ENCODE measurements around the gene EWSR1.

Gene EWSR1

DNA sequence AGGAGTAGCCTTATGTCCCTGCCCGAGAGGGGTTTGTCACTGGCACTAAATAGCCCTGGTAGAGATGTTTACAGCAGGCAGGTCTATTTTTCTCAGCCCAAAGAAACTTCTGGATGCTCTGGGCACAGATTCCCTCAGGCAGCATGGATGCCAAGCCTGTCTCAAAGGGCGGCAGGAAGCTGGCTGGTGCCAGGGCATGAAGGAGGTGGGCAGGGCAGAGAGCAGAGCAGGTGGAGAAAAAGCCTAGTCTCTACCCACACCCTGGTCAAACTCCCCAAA is 34.3 kb downstream of the EWSR1 start:
- Histone ChIP-seq H3K36me3 (peaks cover 50% of the 10 kb centered on the region), H3K27me3 (peaks cover 35% of the 10 kb centered on the region), H3K4me3 (ENCODE audit: low read depth in 1 of 2, low read length in 1 of 2) (no peak overlapping the region), H3K27ac (no peak overlapping the region), H3K9me3 (no peaks in the 10 kb centered on the region), H3K4me1 (ENCODE audit: control insufficient read depth in 1 of 2, insufficient read depth in 1 of 2, low read depth in 1 of 2, low read length in 1 of 2) (peaks cover 4 to 13% of the 10 kb centered on the region in 2 experiments)
- TF ChIP-seq, protein P1, sequence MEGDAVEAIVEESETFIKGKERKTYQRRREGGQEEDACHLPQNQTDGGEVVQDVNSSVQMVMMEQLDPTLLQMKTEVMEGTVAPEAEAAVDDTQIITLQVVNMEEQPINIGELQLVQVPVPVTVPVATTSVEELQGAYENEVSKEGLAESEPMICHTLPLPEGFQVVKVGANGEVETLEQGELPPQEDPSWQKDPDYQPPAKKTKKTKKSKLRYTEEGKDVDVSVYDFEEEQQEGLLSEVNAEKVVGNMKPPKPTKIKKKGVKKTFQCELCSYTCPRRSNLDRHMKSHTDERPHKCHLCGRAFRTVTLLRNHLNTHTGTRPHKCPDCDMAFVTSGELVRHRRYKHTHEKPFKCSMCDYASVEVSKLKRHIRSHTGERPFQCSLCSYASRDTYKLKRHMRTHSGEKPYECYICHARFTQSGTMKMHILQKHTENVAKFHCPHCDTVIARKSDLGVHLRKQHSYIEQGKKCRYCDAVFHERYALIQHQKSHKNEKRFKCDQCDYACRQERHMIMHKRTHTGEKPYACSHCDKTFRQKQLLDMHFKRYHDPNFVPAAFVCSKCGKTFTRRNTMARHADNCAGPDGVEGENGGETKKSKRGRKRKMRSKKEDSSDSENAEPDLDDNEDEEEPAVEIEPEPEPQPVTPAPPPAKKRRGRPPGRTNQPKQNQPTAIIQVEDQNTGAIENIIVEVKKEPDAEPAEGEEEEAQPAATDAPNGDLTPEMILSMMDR (IDR thresholded peaks at IDR 0.05): no peak

GRCh38 chr22:29302681-29303465 is 34.8 kb downstream of the EWSR1 start:
- TF ChIP-seq, protein P1 (IDR thresholded peaks at IDR 0.05): no peak
- H3K27me3 ChIP-seq: peaks cover 41% of the 10 kb centered on the region
- no peaks in the 10 kb centered on the region for H3K9me3 ChIP-seq
- peaks cover 4 to 14% of the 10 kb centered on the region in 2 experiments for H3K4me1 ChIP-seq (ENCODE audit: control insufficient read depth in 1 of 2, insufficient read depth in 1 of 2, low read depth in 1 of 2, low read length in 1 of 2)
- H3K4me3 ChIP-seq (ENCODE audit: low read depth in 1 of 2, low read length in 1 of 2): no peak overlapping the region
- H3K36me3 ChIP-seq: peaks cover 44% of the 10 kb centered on the region
- H3K27ac ChIP-seq: no peak overlapping the region

GRCh38 chr22:29305836-29306174 is 37.7 kb downstream of the EWSR1 start:
- Histone ChIP-seq H3K4me1 (ENCODE audit: control insufficient read depth in 1 of 2, insufficient read depth in 1 of 2, low read depth in 1 of 2, low read length in 1 of 2) (peaks cover 4 to 14% of the 10 kb centered on the region in 2 experiments), H3K4me3 (ENCODE audit: low read depth in 1 of 2, low read length in 1 of 2) (peak overlapping the region in 1 of 2 experiments; percentile 35), H3K27ac (no peak overlapping the region), H3K9me3 (no peaks in the 10 kb centered on the region), H3K36me3 (peaks cover 15% of the 10 kb centered on the region), H3K27me3 (peaks cover 68% of the 10 kb centered on the region)
- TF ChIP-seq, protein P1 (IDR thresholded peaks at IDR 0.05): no peak

- Histone ChIP-seq H3K36me3 (peaks cover 10% of the 10 kb centered on the region), H3K9me3 (no peaks in the 10 kb centered on the region), H3K4me3 (ENCODE audit: low read depth in 1 of 2, low read length in 1 of 2) (peak within 1 kb of the TSS; percentile 15 to 35), H3K27ac (no peak within 1 kb of the TSS), H3K27me3 (peaks cover 73% of the 10 kb centered on the region), H3K4me1 (ENCODE audit: control insufficient read depth in 1 of 2, insufficient read depth in 1 of 2, low read depth in 1 of 2, low read length in 1 of 2) (peaks cover 6 to 14% of the 10 kb centered on the region in 2 experiments)
- TF ChIP-seq, protein P1 (IDR thresholded peaks at IDR 0.05): no peak
Measured at GRCh38 chr22:29306175-29306834, 38.2 kb downstream of the EWSR1 start, which contains the start of gene GAS2L1. GAS2L1 (plus strand) TSS chr22:29306650; CDS start chr22:29308106, 1,456 bp downstream.

GRCh38 chr22:29306835-29307595 is 38.9 kb downstream of the EWSR1 start:
- Histone ChIP-seq H3K27ac (no peak overlapping the region), H3K4me3 (ENCODE audit: low read depth in 1 of 2, low read length in 1 of 2) (peak overlapping the region; percentile 15 to 35), H3K36me3 (peaks cover 3% of the 10 kb centered on the region), H3K27me3 (peaks cover 80% of the 10 kb centered on the region), H3K9me3 (no peaks in the 10 kb centered on the region), H3K4me1 (ENCODE audit: control insufficient read depth in 1 of 2, insufficient read depth in 1 of 2, low read depth in 1 of 2, low read length in 1 of 2) (peaks cover 6 to 14% of the 10 kb centered on the region in 2 experiments)
- TF ChIP-seq, protein P1 (IDR thresholded peaks at IDR 0.05): no peak

All from neutrophil (primary cell).